ENCODE results near the gene COL1A1.

Gene COL1A1

DNA sequence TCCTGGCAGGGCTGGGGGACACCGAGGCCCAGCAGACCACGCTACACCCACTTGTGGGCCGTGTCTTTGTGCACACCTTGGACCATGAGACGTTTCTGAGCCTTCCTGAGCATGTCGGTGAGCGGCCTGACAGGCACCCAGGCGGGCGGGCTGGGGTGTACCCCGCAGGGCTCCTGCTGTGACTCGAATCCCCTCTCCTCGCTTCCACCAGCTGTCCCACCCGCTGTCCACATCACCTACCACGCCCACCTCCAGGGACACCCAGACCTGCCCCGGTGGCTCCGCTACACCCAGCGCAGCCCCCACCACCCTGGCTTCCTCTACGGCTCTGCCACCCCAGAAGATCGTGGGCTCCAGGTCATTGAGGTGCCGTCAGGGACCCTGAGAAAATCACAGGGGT lies 34.1 kb downstream of the COL1A1 start:
- DNase-seq (ENCODE audit: low spot score): no peak
- in situ Hi-C loops (cut with MboI; ENCODE audit: low pct_unique_long_range_greater_than_20kb, low sequenced_read_pairs, unreplicated experiment): no loop called here
- TF ChIP-seq, protein P1, sequence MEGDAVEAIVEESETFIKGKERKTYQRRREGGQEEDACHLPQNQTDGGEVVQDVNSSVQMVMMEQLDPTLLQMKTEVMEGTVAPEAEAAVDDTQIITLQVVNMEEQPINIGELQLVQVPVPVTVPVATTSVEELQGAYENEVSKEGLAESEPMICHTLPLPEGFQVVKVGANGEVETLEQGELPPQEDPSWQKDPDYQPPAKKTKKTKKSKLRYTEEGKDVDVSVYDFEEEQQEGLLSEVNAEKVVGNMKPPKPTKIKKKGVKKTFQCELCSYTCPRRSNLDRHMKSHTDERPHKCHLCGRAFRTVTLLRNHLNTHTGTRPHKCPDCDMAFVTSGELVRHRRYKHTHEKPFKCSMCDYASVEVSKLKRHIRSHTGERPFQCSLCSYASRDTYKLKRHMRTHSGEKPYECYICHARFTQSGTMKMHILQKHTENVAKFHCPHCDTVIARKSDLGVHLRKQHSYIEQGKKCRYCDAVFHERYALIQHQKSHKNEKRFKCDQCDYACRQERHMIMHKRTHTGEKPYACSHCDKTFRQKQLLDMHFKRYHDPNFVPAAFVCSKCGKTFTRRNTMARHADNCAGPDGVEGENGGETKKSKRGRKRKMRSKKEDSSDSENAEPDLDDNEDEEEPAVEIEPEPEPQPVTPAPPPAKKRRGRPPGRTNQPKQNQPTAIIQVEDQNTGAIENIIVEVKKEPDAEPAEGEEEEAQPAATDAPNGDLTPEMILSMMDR (IDR thresholded peaks at IDR 0.05; ENCODE audit: extremely low read depth, insufficient read depth, missing control alignments): no peak

DNA sequence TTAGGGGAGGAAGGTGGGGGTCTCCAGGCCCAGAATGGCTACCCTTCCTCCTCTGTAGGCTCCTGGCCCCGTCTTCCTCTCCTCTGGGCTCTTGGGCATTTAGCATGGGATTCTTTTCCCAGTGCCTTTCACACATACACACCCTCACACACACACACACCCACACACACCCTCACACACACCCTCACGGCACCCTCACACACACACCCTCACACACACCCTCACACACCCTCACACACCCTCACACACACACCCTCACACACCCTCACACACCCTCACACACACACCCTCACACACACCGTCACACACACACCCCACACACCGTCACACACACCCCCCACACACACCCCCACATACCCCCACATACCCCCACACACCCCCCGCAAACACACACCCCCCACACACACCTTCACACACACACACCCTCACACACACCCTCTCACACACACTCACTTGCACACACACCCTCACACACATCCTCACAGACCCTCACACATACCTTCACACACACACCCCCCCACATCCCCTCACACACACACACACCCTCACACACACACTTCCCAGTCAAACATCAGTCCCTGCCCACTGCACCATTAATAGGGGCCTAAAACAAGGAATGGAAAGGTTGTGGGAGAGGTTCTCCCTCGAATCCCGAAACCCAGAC lies 34.8 kb downstream of the COL1A1 start:
- in situ Hi-C loops (cut with MboI; ENCODE audit: low pct_unique_long_range_greater_than_20kb, low sequenced_read_pairs, unreplicated experiment): no loop called here
- TF ChIP-seq, protein P1 (IDR thresholded peaks at IDR 0.05; ENCODE audit: extremely low read depth, insufficient read depth, missing control alignments): no peak
- DNase-seq (ENCODE audit: low spot score): no peak

DNA sequence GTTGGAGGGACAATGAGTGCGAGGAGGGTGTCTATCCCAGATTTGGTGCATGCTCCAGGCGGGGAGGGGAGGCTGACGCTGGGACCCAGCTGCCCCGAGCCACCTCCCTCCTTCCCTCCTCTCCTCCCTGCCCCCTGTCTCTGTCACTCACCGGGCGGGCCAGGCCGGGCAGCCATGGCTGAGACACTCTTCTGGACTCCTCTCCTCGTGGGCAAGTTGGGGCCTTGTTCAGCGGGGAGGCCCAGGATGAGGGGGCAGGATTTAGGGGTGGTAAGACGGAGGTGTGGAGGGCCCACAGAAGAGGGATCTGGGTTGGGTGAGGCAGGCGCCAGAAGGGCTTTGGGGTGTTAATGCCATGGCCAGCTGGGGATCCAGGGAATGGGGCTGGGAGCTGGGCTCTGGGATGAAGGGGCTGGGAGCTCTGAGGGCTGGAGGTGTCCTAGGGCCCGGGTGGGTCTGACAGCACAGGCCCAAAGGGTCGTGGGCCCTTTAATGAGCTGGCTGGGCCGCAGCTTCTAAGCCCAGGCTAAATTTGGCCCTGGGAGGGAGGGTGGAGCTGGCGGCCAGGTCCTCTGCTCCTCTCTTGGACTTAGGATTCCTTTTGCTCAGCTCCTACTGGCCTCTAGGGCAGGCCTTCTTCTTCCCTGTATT lies 35.4 kb downstream of the COL1A1 start, which contains the start of gene SGCA:
Gene SGCA, plus strand, starts transcription at position 139 of the 651 bp plus-strand sequence. Its CDS starts 36 bp downstream, at position 175.
- in situ Hi-C loops (cut with MboI; ENCODE audit: low pct_unique_long_range_greater_than_20kb, low sequenced_read_pairs, unreplicated experiment): no loop called here
- TF ChIP-seq, protein P1 (IDR thresholded peaks at IDR 0.05; ENCODE audit: extremely low read depth, insufficient read depth, missing control alignments): no peak
- DNase-seq (ENCODE audit: low spot score): no peak

DNA sequence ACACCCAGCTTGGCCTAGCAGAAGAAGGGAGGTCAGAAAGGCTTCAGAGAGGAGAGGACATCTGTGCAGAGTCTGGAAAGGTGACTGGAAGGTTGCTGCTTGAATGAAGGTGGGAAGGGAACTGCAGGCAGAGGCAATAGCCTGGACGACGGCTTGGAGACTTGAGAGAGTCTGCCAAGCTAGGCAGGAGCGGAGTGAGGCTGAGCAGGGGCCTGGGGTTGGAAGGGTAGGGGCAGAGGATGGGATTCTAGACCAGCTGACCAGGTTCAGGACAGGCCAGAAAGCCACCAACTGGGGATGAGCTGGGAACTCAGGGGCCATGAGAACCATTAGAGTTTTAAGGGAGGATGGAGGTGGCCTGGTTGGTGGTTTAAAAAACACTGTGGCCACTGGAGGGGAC lies 36.0 kb downstream of the COL1A1 start:
- TF ChIP-seq, protein P1 (IDR thresholded peaks at IDR 0.05; ENCODE audit: extremely low read depth, insufficient read depth, missing control alignments): no peak
- in situ Hi-C loops (cut with MboI; ENCODE audit: low pct_unique_long_range_greater_than_20kb, low sequenced_read_pairs, unreplicated experiment): no loop called here
- no peak for DNase-seq (ENCODE audit: low spot score)

DNA sequence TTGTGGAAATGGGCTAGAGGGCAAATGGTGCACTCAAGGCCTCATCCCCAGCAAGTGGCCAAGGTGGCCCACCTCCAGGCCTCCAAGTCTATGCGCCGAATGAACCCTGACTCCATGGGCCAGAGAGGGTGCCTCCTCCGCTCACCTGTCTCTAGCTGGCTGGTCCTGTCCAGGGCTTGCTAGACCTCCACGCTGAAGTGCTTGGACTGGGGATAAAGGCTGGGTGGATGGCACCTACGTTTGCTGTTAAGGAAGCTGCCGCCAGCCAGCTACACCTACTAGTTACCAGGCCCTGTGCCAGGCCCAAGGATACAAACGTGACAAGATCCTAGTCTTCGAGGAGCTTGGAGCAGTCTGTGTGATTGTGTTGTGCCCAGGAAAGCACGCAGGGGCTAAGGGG lies 36.4 kb downstream of the COL1A1 start:
- no peak for DNase-seq (ENCODE audit: low spot score)
- TF ChIP-seq, protein P1 (IDR thresholded peaks at IDR 0.05; ENCODE audit: extremely low read depth, insufficient read depth, missing control alignments): no peak
- in situ Hi-C loops (cut with MboI; ENCODE audit: low pct_unique_long_range_greater_than_20kb, low sequenced_read_pairs, unreplicated experiment): no loop called here

DNA sequence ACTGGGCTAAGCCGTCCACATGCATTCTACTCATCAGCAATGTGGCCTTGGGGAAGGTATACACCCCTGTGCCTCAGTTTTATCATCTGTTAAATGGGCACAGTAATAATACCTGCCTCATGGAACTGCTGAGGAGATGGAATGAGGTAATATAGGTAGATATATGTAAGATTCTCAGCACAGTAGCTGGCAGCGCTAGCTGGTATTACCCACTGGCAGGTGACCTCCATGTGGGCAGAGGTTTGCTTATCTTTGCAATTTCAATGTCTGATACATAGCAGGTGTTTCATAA lies 36.8 kb downstream of the COL1A1 start:
- in situ Hi-C loops (cut with MboI; ENCODE audit: low pct_unique_long_range_greater_than_20kb, low sequenced_read_pairs, unreplicated experiment): no loop called here
- TF ChIP-seq, protein P1 (IDR thresholded peaks at IDR 0.05; ENCODE audit: extremely low read depth, insufficient read depth, missing control alignments): no peak
- DNase-seq (ENCODE audit: low spot score): no peak
